Mesodermal cell (in vitro differentiated cells): Measurements from ENCODE around the gene MYPOP.

Experiments used
- H3K27ac ChIP-seq: 2 replicates; pipeline ENCODE4 v1.7.0; 2013; ENCODE audit warnings: mild to moderate bottlenecking, low read depth, low read length, moderate library complexity; ENCODE audit not compliant: severe bottlenecking
- H3K36me3 ChIP-seq: 2 replicates; pipeline ENCODE4 v1.7.1; 2013; ENCODE audit warnings: mild to moderate bottlenecking, low read length, moderate library complexity; ENCODE audit not compliant: control insufficient read depth, insufficient read depth
- H3K4me1 ChIP-seq: one replicate; pipeline ENCODE4 v1.7.1; 2013; ENCODE audit warnings: mild to moderate bottlenecking, low read length; ENCODE audit not compliant: insufficient read depth, control insufficient read depth, poor library complexity, severe bottlenecking
- H3K4me3 ChIP-seq: 2 replicates; pipeline ENCODE4 v1.7.0; 2013; ENCODE audit warnings: low read length, control low read depth, mild to moderate bottlenecking; ENCODE audit not compliant: insufficient read depth, poor library complexity, severe bottlenecking; ENCODE audit errors: extremely low read depth
- H3K9me3 ChIP-seq: 2 replicates; pipeline ENCODE4 v1.7.1; 2013; ENCODE audit warnings: mild to moderate bottlenecking, low read length, moderate library complexity; ENCODE audit not compliant: control insufficient read depth
- WGBS, 2 experiments: methylation state at CpG; one replicate each; pipeline ENCODE4 v1.1.5; 2013; ENCODE audit warnings: missing lambda C conversion rate in 2 of 2; ENCODE audit not compliant: insufficient coverage in 2 of 2; 5-methylcytosine and 5-hydroxymethylcytosine counted together

The MYPOP gene

GRCh38 chr19:45927565-45928261, 25.3 kb upstream of the MYPOP start:
- 9 to 10% methylated on average over 27 to 29 of the region's 33 CpGs for WGBS, 2 experiments
- Histone ChIP-seq H3K27ac (no peak overlapping the region), H3K36me3 (no peaks in the 10 kb centered on the region), H3K4me1 (peaks cover 3% of the 10 kb centered on the region), H3K9me3 (no peaks in the 10 kb centered on the region), H3K4me3 (peak overlapping the region; percentile 14)

DNA sequence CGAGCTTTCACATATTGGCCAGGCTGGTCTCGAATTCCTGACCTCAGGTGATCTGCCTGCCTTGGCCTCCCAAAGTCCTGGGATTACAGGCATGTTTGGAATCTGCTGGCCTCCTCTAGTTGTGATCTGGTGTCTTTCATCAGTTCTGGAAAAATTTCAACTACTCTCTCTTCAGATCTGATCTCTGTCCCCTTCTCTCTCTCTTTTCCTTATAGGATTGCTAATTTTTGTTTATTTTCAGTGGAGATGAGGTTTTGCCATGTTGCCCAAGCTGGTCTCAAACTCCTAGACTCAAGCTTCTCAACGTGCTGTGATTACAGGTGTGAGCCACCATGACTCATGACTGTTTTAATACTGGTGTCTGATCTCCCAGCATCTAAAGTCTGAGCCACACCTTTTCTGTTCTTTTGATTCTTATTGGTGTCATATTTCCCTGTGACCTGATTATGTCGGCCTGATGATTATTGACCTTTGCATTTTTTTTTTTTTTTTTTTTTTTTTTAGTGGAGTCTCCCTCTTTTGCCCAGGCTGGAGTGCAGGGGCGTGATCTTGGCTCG, 22.6 kb upstream of the MYPOP start:
- Histone ChIP-seq H3K27ac (no peak overlapping the region), H3K4me1 (peaks cover 3% of the 10 kb centered on the region), H3K9me3 (no peaks in the 10 kb centered on the region), H3K36me3 (no peaks in the 10 kb centered on the region), H3K4me3 (no peak overlapping the region)
- 38 to 74% methylated on average over 3 to 4 of the region's 6 CpGs for WGBS, 2 experiments

DNA sequence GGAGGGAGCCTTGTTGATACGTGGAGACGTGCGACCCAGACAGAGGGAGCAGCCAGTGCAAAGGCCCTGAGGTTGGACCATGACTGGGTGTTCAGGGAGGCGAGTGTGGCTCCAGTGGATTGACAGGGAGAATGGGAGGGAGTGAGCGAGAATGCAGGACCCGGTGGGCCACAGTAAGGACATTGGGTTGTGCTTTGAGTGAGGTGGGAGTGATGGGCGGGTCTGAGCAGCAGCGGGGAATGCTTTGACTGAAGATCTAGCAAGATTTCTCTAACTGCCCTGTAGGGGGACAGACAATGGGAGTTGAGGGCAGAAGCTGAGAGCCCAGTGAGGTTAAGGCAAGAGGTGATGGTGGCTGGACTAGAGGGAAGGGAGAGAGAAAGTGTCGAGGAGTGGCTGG, 19.9 kb upstream of the MYPOP start:
- 50 to 52% methylated on average over 4 to 8 of the region's 9 CpGs for WGBS, 2 experiments
- Histone ChIP-seq H3K27ac (no peak overlapping the region), H3K36me3 (no peaks in the 10 kb centered on the region), H3K4me1 (no peaks in the 10 kb centered on the region), H3K4me3 (no peak overlapping the region), H3K9me3 (no peaks in the 10 kb centered on the region)

GRCh38 chr19:45920458-45920857, 18.0 kb upstream of the MYPOP start:
- Histone ChIP-seq H3K36me3 (no peaks in the 10 kb centered on the region), H3K4me3 (no peak overlapping the region), H3K4me1 (no peaks in the 10 kb centered on the region), H3K9me3 (no peaks in the 10 kb centered on the region), H3K27ac (no peak overlapping the region)
- WGBS, 2 experiments = 86 to 89% methylated on average over 7 to 8 of the region's 8 CpGs

DNA sequence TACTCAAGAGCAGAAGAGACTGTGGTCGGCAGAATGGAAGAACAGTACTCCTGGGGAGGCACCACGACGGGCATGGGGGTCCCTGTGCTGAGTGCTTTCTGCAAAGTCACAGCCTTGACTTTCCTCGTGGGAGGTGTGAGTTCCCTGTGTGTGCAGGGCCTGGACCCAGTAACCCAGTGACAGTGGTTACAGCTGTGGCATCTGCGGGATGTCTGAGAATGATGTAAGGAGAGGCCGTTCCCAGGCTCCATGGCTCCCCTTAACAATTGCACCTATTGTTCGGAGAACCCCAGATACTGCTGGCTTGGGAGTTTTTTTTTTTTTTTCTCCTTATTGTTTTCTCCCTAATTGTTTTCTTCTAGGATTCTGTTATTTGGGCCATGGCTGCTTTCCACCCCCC, 17.3 kb upstream of the MYPOP start:
- H3K9me3 ChIP-seq = no peaks in the 10 kb centered on the region
- no peak overlapping the region for H3K27ac ChIP-seq
- 84 to 90% methylated on average over 4 of the region's 7 CpGs for WGBS, 2 experiments
- H3K4me3 ChIP-seq = no peak overlapping the region
- H3K4me1 ChIP-seq = no peaks in the 10 kb centered on the region
- no peaks in the 10 kb centered on the region for H3K36me3 ChIP-seq

GRCh38 chr19:45918721-45919120, 16.3 kb upstream of the MYPOP start:
- WGBS, 2 experiments = 90 to 96% methylated on average over 3 to 4 of the region's 4 CpGs
- Histone ChIP-seq H3K27ac (no peak overlapping the region), H3K4me3 (no peak overlapping the region), H3K36me3 (no peaks in the 10 kb centered on the region), H3K4me1 (no peaks in the 10 kb centered on the region), H3K9me3 (no peaks in the 10 kb centered on the region)

- Histone ChIP-seq H3K9me3 (no peaks in the 10 kb centered on the region), H3K4me1 (no peaks in the 10 kb centered on the region), H3K4me3 (no peak overlapping the region), H3K36me3 (no peaks in the 10 kb centered on the region), H3K27ac (no peak overlapping the region)
- WGBS, 2 experiments = no CpG with 5 or more reads among the region's 4 CpGs
These were observed 15.1 kb upstream of the MYPOP start for GRCh38 chr19:45917421-45918091.

DNA sequence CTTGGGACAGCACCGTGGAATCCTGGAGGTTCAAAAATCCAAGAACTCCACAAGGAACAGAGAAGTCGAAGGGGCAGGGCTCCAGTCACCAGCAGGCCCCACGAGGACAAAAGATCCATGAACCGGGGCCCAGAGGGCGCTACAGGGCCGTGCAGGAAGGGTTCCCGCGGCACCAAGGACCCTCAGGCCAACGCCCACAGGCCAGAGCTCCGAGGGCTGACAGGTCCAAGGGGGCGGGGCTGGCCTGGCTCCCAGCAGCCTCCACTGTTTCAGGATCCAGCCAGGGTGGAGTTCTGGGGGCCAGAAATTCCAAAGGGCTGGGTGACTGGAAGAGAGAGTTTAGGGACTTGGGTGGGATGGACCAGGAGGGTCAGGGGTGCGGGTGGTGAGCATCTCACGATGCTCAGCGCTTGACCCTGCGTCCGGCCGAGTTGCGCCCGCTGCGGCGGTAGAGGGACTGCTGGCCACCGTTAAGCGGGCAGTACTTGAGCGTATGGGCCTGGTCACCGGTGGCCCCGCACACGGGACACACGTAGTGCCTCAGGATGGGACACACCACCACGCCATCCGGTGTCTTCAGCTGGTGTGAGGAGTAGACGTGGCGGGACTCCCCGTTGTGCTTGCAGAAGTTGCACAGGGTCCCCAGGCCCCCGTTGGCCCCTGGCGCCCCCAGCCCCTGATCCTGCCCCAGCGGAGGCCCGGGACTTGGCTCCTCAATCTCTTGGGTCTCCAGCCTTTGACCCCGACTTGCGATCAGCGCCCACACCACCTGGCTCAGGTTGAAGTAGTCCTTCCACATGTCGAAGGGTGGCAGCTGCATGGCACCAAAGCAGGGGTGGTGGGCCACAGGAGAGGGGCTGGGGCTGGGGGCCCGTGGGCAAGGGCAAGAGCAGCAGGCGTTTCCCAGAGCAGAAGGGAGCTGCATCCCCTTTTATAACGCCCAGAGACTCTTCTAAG, 11.7 kb upstream of the MYPOP start, which contains the start of gene NANOS2:
TSS of gene NANOS2 (minus strand) at position 905 of the 957 bp plus-strand sequence. CDS start at position 820, 85 bp downstream.
- Histone ChIP-seq H3K4me3 (no peak within 1 kb of the TSS), H3K36me3 (no peaks in the 10 kb centered on the region)
- WGBS, 2 experiments = 68 to 74% methylated on average over 40 to 42 of the region's 44 CpGs

GRCh38 chr19:45911291-45911690, 8.9 kb upstream of the MYPOP start:
- Histone ChIP-seq H3K4me3 (no peak overlapping the region), H3K4me1 (no peaks in the 10 kb centered on the region), H3K9me3 (no peaks in the 10 kb centered on the region), H3K27ac (no peak overlapping the region), H3K36me3 (no peaks in the 10 kb centered on the region)
- 90 to 94% methylated on average over 6 to 8 of the region's 8 CpGs for WGBS, 2 experiments

More for the DNA sequence above, 11.7 kb upstream of the MYPOP start, which contains the start of gene NANOS2:
- Histone ChIP-seq H3K27ac (no peak within 1 kb of the TSS), H3K4me1 (no peaks in the 10 kb centered on the region), H3K9me3 (no peaks in the 10 kb centered on the region)

DNA sequence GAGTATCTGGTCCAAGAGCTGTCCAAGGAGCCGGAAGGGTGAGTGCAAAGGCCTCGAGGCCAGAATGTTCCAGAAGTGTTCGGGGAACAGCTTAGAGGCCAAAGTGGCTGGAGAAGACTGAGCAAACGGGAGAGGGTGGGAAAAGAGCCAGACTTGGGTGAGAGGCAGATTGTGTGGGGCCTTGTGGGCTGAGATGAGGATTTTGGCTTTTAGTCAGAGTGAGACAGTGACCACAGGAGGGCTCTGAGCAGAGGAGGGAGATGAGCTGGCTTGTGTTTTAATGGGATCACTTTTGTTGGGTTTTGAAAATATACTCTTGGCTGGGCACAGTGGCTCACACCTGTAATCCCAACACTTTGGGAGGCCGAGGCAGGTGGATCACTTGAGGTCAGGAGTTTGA, 6.5 kb upstream of the MYPOP start:
- Histone ChIP-seq H3K27ac (no peak overlapping the region), H3K4me3 (no peak overlapping the region), H3K9me3 (no peaks in the 10 kb centered on the region), H3K36me3 (no peaks in the 10 kb centered on the region), H3K4me1 (no peaks in the 10 kb centered on the region)
- 83 to 84% methylated on average over 4 of the region's 5 CpGs for WGBS, 2 experiments
